ENCODE results near the gene USB1. TPM values are rescaled to one million over a fixed set of nuclear protein-coding genes. Genes with fewer than 3 reads are reported as not detected.
A peak's percentile ranks its signal among the peaks of the same experiment; 100 is the strongest.

The USB1 gene
- total RNA-seq, 1 donor from 2014 or later, result 37.9 TPM

DNA sequence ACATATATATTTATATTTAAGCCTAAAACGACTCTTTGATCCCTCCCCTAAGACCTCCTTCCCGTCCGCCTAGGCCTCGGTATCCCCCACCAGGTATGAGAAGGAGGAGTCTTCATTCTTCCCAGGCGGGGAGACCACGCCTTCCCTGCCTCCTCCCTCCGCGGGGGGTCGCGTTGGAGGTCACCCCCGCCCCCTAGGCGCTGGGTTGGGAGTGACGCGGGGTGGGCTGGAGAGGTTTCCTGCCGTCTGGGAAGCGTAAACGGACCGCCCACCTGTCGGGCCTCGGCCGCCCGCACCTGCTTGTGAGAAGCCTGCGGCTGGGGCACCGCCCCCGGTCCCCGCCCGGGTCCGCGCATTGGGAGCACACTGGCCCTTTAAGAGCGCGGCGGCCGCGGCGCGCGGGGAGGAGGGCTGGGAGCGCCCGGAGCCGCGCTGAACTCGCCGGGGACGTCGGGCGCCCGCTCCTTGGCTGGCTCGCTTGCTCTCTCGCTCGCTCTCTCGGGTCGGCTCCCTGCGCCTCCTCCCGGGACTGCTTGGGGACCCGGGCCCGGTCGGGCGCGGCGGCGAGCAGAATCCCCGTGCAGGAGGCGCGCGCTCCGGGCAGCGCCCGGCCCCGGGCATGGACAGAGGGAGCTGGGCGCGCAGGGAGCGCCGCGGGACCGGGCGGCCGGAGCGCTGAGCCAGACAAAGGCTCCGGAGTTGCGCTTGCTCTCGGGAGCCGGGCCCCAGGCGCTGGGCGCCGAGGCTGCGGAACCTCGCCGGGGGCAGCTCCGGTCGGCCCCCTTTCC is 24.3 kb downstream of the USB1 start, which contains the start of gene MMP15:
TSS of gene MMP15 (plus strand) at position 404 of the 788 bp plus-strand sequence. CDS start 597 bp downstream, outside the sequence.
- Mint-ChIP-seq H3K9me3 (ENCODE audit: low read depth) (no peaks in the 10 kb centered on the region), H3K27me3 (ENCODE audit: low read depth) (peaks cover 4% of the 10 kb centered on the region)
- peak; percentile 75 for DNase-seq (ENCODE audit: low spot score)

DNA sequence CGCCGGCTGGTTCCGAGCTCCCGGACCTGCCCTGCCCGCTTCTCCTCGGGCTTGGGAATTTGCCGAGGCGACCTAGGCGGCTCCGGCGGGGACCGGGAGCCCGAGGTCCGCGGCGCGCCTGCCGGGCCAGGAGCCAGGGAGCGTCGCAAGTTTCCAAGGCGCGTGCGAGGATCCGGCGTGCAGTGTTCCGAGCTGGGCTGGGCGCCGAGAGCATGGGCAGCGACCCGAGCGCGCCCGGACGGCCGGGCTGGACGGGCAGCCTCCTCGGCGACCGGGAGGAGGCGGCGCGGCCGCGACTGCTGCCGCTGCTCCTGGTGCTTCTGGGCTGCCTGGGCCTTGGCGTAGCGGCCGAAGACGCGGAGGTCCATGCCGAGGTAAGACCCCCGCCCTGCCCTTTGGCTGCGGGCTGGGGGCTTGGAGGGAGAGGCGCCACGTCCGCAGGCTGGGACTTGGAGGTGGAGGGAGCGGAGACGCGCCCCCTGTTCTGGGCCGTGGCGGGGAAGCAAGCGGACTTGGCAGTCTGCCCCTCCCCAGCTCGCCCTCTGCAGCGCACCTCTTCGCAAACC is 25.0 kb downstream of the USB1 start:
- TF ChIP-seq, protein P1, sequence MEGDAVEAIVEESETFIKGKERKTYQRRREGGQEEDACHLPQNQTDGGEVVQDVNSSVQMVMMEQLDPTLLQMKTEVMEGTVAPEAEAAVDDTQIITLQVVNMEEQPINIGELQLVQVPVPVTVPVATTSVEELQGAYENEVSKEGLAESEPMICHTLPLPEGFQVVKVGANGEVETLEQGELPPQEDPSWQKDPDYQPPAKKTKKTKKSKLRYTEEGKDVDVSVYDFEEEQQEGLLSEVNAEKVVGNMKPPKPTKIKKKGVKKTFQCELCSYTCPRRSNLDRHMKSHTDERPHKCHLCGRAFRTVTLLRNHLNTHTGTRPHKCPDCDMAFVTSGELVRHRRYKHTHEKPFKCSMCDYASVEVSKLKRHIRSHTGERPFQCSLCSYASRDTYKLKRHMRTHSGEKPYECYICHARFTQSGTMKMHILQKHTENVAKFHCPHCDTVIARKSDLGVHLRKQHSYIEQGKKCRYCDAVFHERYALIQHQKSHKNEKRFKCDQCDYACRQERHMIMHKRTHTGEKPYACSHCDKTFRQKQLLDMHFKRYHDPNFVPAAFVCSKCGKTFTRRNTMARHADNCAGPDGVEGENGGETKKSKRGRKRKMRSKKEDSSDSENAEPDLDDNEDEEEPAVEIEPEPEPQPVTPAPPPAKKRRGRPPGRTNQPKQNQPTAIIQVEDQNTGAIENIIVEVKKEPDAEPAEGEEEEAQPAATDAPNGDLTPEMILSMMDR (IDR thresholded peaks at IDR 0.05), result peak; percentile 39
- peak; percentile 92 for DNase-seq (ENCODE audit: low spot score)
- peaks cover 4% of the 10 kb centered on the region for H3K27me3 Mint-ChIP-seq (ENCODE audit: low read depth)
- H3K36me3 Mint-ChIP-seq (ENCODE audit: low read depth), result no peaks in the 10 kb centered on the region
- peak overlapping the region; percentile 58 for H3K4me3 Mint-ChIP-seq (ENCODE audit: unreplicated experiment)
- H3K27ac Mint-ChIP-seq (ENCODE audit: unreplicated experiment), result no peak overlapping the region
- H3K9me3 Mint-ChIP-seq (ENCODE audit: low read depth), result no peaks in the 10 kb centered on the region
- H3K4me1 Mint-ChIP-seq (ENCODE audit: low read depth), result peaks cover 23% of the 10 kb centered on the region

More for the DNA sequence above, 24.3 kb downstream of the USB1 start, which contains the start of gene MMP15:
- TF ChIP-seq, protein P1 (IDR thresholded peaks at IDR 0.05), result peak; percentile 15
- Mint-ChIP-seq H3K4me3 (ENCODE audit: unreplicated experiment) (peak within 1 kb of the TSS; percentile 73), H3K4me1 (ENCODE audit: low read depth) (peaks cover 23% of the 10 kb centered on the region), H3K27ac (ENCODE audit: unreplicated experiment) (no peak within 1 kb of the TSS), H3K36me3 (ENCODE audit: low read depth) (no peaks in the 10 kb centered on the region)

DNA sequence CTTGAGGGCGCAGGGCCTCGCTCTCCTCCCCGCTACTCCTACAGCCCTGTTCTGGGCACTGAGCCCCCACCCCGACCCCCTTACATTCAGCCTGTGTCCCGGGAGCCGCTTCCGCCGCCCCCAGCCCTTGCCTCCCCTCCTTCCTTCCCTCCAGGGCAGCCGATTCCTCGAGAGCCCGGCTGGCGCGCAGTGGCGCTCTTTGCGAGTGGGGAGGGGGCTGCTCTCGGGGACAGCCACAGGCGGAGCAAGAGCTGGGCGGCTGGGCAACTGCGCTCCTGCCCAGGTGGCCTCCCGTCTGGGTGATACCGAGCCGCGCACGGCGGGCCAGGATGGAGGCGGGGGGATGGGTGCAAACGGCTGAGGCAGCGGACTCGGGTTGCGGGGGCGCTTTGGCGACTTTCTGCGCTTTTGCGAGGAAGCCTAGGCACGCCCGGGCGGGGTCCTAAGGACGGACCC is 25.5 kb downstream of the USB1 start:
- TF ChIP-seq, protein P1 (IDR thresholded peaks at IDR 0.05), result peak; percentile 3
- no peaks in the 10 kb centered on the region for H3K36me3 Mint-ChIP-seq (ENCODE audit: low read depth)
- H3K27me3 Mint-ChIP-seq (ENCODE audit: low read depth), result peaks cover 4% of the 10 kb centered on the region
- peak; percentile 95 for DNase-seq (ENCODE audit: low spot score)
- H3K27ac Mint-ChIP-seq (ENCODE audit: unreplicated experiment), result no peak overlapping the region
- H3K4me1 Mint-ChIP-seq (ENCODE audit: low read depth), result peaks cover 23% of the 10 kb centered on the region
- no peaks in the 10 kb centered on the region for H3K9me3 Mint-ChIP-seq (ENCODE audit: low read depth)
- peak overlapping the region; percentile 58 for H3K4me3 Mint-ChIP-seq (ENCODE audit: unreplicated experiment)

DNA sequence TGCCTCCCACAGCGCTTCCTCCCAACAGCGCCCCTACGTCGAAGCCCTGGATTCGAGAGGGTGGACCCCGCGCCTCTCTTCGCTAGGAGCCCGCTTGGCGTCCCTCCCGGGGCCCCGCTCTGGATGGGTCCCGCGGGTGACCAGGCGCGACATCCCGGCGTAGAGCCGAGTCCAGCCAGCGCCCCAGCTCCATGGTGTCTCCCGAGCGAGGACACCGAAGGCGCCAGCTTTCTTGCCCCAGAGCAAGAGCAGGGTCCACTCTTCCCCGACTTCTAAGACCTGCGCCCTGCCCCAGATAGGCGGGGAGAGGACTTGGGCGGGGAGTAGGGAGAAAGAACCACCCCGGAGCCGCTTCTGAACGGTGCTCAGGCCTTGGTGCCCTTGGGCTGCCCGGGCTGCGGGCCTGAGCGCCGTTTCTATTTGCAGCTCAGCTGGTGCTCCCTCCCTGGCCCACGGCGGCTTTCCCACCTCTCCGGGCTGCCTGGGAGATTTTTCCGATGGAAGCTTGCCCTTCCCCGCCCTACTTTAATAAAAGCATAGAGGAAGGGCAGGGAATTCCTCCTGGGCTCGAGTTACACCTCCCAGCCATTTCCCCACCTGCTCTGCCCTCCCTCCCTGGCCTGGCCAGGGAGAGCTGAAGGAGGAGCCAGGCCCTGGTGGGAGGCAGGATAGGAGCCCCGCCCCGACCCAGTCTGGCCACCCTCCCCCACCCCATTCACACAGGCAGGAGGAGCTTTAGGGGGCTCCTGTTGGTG is 26.1 kb downstream of the USB1 start:
- Mint-ChIP-seq H3K27me3 (ENCODE audit: low read depth) (peaks cover 4% of the 10 kb centered on the region), H3K9me3 (ENCODE audit: low read depth) (no peaks in the 10 kb centered on the region), H3K4me3 (ENCODE audit: unreplicated experiment) (peak overlapping the region; percentile 58), H3K4me1 (ENCODE audit: low read depth) (peaks cover 17% of the 10 kb centered on the region), H3K27ac (ENCODE audit: unreplicated experiment) (no peak overlapping the region), H3K36me3 (ENCODE audit: low read depth) (no peaks in the 10 kb centered on the region)
- peak; percentile 72 for DNase-seq (ENCODE audit: low spot score)
- TF ChIP-seq, protein P1 (IDR thresholded peaks at IDR 0.05), result no peak
